ENCODE results near the gene MYO1B.

GRCh38 chr2:191272064-191272463, 26.9 kb downstream of the MYO1B start:
- no peak for TF ChIP-seq NFXL1 (IDR thresholded peaks at IDR 0.05; ENCODE audit: borderline replicate concordance)
- TF ChIP-seq CTCF (IDR thresholded peaks at IDR 0.05 in 2 of 3, conservative IDR thresholded peaks at IDR 0.05 in 1 of 3; ENCODE audit: control insufficient read depth in 2 of 3, extremely low read depth in 1 of 3, insufficient read depth in 1 of 3, low read depth in 3 of 3, low read length in 3 of 3), result no peak
- TF ChIP-seq SP1 (IDR thresholded peaks at IDR 0.05; ENCODE audit: low read depth, low read length), result no peak
- TF ChIP-seq POLR2A (IDR thresholded peaks at IDR 0.05; ENCODE audit: low read depth, low read length), result no peak

Measured in GM12878 (cell line).